ENCODE data around the gene FAM149B1. TPM values are rescaled to one million over a fixed set of nuclear protein-coding genes. Genes with fewer than 3 reads are reported as not detected.

FAM149B1 gene
- total RNA-seq, 3 donors from 2014 or later (not counting 1 experiment from before 2014, with no cell fraction given), result 12.7 to 17.6 (median 12.8) TPM

DNA sequence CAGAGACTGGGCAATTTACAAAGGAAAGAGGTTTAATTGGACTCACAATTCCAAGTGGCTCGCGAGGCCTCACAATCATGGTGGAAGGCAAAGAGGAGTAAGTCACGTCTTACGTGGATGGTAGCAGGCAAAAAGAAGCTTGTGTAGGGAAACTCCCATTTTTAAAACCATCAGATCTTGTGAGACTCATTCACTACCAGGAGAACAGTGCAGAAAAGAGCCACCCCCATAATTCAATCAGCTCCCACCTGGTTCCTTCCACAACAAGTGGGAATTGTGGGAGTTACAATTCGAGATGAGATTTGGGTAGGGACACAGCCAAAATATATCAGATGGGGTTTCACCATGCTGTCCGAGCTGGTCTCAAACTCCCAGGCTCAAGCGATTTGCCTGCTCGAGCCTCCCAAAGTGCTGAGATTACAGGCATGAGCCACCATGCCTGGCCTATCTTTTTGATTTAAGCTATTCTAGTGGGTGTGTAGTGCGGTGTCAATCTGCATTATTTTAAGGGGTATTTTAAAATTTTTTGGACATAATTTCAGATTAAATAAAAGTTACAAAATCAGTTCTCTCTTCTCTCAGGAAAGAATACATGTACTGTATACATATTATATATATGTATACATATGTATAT is 93.6 kb downstream of the FAM149B1 start:
- 94% methylated on average over 9 of the region's 9 CpGs for WGBS (ENCODE audit: insufficient coverage)
- H3K27ac ChIP-seq (ENCODE audit: low read length), result no peak overlapping the region

DNA sequence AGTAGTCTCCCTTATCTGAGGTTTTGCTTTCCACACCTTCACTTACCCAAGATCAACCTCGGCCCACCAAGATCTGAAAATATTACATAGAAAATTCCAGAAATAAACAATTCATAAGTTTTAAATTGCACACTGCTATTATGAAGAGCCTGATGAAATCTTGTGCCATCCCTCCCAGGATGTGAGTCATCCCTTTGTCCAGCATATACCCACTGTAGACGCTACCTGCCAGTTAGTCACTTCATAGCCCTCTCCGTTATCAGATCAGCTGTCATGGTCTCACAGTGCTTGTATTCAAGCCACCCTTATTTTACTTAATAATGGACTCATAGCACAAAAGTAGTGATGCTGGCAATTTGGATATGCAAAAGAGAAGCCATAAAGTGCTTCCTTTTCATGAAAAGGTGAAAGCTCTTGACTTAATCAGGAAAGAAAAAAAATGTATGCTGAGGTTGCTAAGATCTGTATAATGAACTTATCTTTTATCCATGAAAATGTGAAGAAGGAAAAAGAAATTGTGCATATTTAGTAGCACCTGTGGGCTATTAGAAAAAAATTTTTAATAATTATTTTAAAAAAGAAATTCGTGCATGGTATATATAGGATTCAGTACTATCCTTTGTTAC is 94.3 kb downstream of the FAM149B1 start:
- 80% methylated on average over 4 of the region's 4 CpGs for WGBS (ENCODE audit: insufficient coverage)
- no peak overlapping the region for H3K27ac ChIP-seq (ENCODE audit: low read length)
- peaks cover 0 to 13% of the 10 kb centered on the region in 2 donors for H3K27me3 Mint-ChIP-seq (ENCODE audit: low read depth in 2 of 2)
- H3K27ac Mint-ChIP-seq, result no peak overlapping the region
- H3K36me3 ChIP-seq (ENCODE audit: control insufficient read depth, insufficient read depth, low read length), result no peaks in the 10 kb centered on the region
- TF ChIP-seq, protein P1, sequence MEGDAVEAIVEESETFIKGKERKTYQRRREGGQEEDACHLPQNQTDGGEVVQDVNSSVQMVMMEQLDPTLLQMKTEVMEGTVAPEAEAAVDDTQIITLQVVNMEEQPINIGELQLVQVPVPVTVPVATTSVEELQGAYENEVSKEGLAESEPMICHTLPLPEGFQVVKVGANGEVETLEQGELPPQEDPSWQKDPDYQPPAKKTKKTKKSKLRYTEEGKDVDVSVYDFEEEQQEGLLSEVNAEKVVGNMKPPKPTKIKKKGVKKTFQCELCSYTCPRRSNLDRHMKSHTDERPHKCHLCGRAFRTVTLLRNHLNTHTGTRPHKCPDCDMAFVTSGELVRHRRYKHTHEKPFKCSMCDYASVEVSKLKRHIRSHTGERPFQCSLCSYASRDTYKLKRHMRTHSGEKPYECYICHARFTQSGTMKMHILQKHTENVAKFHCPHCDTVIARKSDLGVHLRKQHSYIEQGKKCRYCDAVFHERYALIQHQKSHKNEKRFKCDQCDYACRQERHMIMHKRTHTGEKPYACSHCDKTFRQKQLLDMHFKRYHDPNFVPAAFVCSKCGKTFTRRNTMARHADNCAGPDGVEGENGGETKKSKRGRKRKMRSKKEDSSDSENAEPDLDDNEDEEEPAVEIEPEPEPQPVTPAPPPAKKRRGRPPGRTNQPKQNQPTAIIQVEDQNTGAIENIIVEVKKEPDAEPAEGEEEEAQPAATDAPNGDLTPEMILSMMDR (IDR thresholded peaks at IDR 0.05), result no peak
- no peak overlapping the region for H3K4me3 Mint-ChIP-seq
- H3K36me3 Mint-ChIP-seq, result peaks cover 8% of the 10 kb centered on the region
- H3K4me1 Mint-ChIP-seq, result no peaks in the 10 kb centered on the region
- H3K4me1 ChIP-seq (ENCODE audit: control insufficient read depth, insufficient read depth, low read length), result no peaks in the 10 kb centered on the region
- ATAC-seq (no peak), DNase-seq (no peak)
- intact Hi-C loops (cut with micrococcal nuclease), result no loop called here
- peaks cover 2 to 5% of the 10 kb centered on the region in 2 donors for H3K9me3 Mint-ChIP-seq
- H3K4me3 ChIP-seq (ENCODE audit: low read length), result no peak overlapping the region
- H3K27me3 ChIP-seq (ENCODE audit: control insufficient read depth, insufficient read depth, low read length), result no peaks in the 10 kb centered on the region
- H3K9me3 ChIP-seq (ENCODE audit: control insufficient read depth, insufficient read depth, low read length), result peaks cover 5% of the 10 kb centered on the region

More for the DNA sequence above, 93.6 kb downstream of the FAM149B1 start:
- Mint-ChIP-seq H3K36me3 (peaks cover 8% of the 10 kb centered on the region), H3K9me3 (peaks cover 2 to 5% of the 10 kb centered on the region in 2 donors), H3K4me3 (no peak overlapping the region), H3K27ac (no peak overlapping the region), H3K4me1 (no peaks in the 10 kb centered on the region), H3K27me3 (ENCODE audit: low read depth in 2 of 2) (peaks cover 0 to 13% of the 10 kb centered on the region in 2 donors)
- intact Hi-C loops (cut with micrococcal nuclease), result no loop called here
- no peak overlapping the region for H3K4me3 ChIP-seq (ENCODE audit: low read length)
- no peaks in the 10 kb centered on the region for H3K27me3 ChIP-seq (ENCODE audit: control insufficient read depth, insufficient read depth, low read length)
- TF ChIP-seq, protein P1 (IDR thresholded peaks at IDR 0.05), result no peak
- DNase-seq (no peak), ATAC-seq (no peak)
- H3K36me3 ChIP-seq (ENCODE audit: control insufficient read depth, insufficient read depth, low read length), result no peaks in the 10 kb centered on the region
- peaks cover 5% of the 10 kb centered on the region for H3K9me3 ChIP-seq (ENCODE audit: control insufficient read depth, insufficient read depth, low read length)
- no peaks in the 10 kb centered on the region for H3K4me1 ChIP-seq (ENCODE audit: control insufficient read depth, insufficient read depth, low read length)

DNA sequence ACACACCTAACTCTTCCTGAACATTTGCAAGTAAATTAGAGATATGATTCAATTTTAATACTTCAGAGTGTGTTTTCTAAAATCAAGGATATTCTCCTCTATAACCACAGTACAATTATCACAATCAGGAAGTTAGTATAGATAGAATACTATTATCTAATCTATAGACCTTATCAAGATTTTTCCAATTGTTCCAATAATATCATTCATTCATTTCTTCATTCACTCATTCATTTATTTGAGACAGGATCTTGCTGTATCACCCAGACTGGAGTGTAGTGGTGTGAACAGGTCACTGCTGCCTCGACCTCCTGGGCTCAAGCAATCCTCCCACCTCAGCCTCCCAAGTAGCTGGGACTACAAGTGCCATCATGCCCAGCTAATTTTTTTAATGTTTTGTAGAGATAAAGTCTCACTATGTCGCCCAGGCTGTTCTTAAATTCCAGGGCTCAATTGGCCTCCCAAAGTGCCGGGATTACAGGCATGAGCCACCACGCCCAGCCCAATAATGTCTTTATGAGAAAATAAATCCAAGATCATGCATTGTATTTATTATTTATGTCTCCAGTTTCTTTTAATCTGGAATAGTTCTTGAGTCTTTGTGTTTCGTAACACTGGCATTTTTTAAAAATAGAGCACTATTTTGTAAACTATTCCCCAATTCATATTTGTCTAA is 95.1 kb downstream of the FAM149B1 start:
- Histone ChIP-seq H3K9me3 (ENCODE audit: control insufficient read depth, insufficient read depth, low read length) (peaks cover 5% of the 10 kb centered on the region), H3K27ac (ENCODE audit: low read length) (no peak overlapping the region), H3K4me3 (ENCODE audit: low read length) (no peak overlapping the region), H3K36me3 (ENCODE audit: control insufficient read depth, insufficient read depth, low read length) (no peaks in the 10 kb centered on the region), H3K4me1 (ENCODE audit: control insufficient read depth, insufficient read depth, low read length) (no peaks in the 10 kb centered on the region), H3K27me3 (ENCODE audit: control insufficient read depth, insufficient read depth, low read length) (no peaks in the 10 kb centered on the region)
- H3K27me3 Mint-ChIP-seq (ENCODE audit: low read depth in 2 of 2), result peaks cover 0 to 13% of the 10 kb centered on the region in 2 donors
- TF ChIP-seq, protein P1 (IDR thresholded peaks at IDR 0.05), result no peak
- intact Hi-C loops (cut with micrococcal nuclease), result no loop called here
- H3K27ac Mint-ChIP-seq, result no peak overlapping the region
- 100% methylated on average over 2 of the region's 5 CpGs for WGBS (ENCODE audit: insufficient coverage)
- no peaks in the 10 kb centered on the region for H3K4me1 Mint-ChIP-seq
- H3K9me3 Mint-ChIP-seq, result peaks cover 2 to 5% of the 10 kb centered on the region in 2 donors
- no peak for DNase-seq
- no peak for ATAC-seq
- peaks cover 8% of the 10 kb centered on the region for H3K36me3 Mint-ChIP-seq
- H3K4me3 Mint-ChIP-seq, result no peak overlapping the region
